GM21576 (cell line): ENCODE data around the gene NTN5.
"Not testable (repeated sequence)": the region's sequence is repeated elsewhere in the genome, so short reads cannot be mapped to it uniquely, and the experiment has no call there.

Source experiments
- ATAC-seq: cut with Tn5 transposase; IDR thresholded peaks from one replicate; pipeline ENCODE4 v1.9.1; 2021; ENCODE audit warnings: mild to moderate bottlenecking, moderate library complexity; ENCODE audit not compliant: unreplicated experiment

The NTN5 gene

DNA sequence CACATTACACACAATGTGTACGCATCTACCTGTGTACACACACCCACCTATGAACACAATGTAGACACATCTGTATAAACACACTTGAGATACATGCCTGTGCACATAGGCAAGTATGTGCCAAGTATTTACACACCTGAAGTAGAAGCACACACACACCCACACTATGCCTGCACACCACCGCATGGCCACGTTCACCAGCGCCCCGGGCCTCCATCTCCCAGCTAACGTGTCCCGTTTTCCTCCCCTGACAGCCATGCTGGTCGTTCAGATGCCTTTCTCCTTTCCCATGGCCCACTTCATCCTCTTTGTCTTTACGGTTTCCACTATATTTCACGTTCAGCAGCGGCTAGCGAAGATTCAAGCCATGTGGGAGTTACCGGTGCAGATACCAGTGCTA lies 29.9 kb upstream of the NTN5 start:
- ATAC-seq: no peak

DNA sequence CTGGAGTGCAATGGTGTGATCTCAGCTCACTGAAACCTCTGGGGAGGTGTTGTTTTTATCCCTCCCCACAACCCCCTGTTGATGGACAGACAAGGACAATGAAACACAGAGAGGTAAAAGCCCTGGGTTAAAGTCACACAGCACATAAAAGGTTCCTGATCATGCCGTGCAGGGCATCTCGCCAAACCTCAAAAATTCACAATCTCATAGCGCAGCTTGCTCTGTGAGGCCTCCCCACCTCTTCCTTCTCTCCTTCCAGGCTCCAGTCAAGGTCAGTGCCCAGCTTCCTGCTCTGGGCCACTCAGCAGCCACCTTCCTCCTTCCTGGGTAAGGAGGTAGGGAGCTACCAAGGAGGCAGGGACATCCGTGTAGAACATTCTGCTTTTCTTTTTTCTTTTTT lies 25.2 kb upstream of the NTN5 start:
- ATAC-seq: no peak

DNA sequence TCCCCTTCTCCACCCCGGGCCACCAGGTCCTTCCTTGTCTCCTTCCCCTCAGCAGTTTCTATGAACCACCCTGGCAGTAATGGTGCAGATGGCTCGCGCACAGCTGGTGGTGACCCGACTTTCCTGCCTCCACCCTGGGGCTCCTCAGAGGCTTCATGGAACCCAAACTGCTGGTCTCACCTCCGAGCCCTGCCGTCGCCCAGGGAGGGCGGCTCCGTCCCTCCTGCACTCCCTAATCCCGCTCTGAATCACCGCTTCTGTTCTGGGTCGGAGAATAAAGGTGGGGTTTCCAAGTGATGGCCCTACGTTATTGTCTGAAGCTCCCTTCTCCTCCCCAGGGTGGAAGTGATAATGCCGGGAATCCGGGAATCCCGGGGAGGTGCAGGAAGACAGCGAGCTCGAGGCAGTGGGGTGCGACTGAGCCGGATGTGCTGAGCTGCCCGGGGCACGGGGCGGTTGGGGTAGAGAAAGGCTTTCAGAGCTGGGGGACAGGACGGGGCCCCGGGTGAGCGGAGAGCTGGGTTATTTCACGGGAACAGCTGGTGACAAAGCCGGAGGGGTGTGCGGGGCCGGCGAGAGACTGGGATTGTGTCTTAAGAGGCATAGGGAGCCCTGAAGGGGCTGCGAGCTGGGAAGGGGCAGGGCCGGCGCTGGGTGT lies 23.7 kb upstream of the NTN5 start:
- ATAC-seq: no peak

DNA sequence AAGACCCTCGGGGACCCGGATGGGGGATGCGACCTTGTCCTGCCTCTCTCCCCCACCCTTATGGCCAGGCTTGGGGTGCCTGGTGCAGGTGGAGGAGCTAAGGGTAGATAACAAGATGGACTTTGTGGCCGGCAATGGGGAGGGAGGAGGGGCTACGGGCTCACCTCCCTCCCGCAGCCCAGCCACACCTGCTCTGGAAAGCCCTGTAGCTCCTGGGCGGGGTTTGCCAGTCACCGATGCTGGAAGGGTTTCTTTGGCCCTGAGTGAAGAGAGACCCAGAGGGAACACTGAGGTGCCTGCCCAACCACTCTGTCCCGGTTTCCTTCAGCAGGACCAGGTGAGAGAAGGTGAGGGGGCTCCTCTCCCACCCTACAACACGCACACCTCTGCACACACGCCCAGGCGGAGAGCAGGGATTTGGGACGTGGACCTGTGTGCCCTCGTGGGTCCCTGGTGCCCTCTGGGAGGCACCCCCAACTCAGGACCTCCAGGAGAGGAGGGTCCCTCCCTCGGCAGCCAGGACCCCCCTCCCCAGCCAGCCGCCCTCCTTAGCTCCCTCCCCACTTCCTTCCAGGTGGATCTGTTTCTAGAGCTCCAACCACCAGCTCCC lies 23.0 kb upstream of the NTN5 start, which contains the start of gene FUT2:
TSS of gene FUT2 (plus strand) at position 229 of the 610 bp plus-strand sequence. CDS start 6,986 bp downstream, outside the sequence.
- no peak for ATAC-seq

DNA sequence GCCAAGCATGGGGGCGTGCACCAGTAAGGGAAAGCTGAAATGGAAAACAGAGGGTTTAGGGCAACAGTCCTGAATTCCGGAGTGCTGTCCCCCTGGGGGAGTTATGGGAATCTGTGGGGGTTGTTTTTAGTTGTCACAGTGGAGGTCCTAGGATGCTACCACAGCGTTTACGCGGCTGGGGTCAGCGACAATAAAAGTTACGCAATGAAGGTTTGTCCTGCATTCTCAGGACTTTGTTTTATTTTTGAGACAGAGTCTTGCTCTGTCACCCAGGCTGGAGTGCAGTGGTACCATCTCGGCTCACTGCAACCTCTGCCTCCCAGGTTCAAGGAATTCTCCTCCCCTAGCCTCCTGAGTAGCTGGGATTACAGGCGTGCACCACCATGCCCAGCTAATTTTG lies 20.8 kb upstream of the NTN5 start:
- ATAC-seq: not testable (repeated sequence)

DNA sequence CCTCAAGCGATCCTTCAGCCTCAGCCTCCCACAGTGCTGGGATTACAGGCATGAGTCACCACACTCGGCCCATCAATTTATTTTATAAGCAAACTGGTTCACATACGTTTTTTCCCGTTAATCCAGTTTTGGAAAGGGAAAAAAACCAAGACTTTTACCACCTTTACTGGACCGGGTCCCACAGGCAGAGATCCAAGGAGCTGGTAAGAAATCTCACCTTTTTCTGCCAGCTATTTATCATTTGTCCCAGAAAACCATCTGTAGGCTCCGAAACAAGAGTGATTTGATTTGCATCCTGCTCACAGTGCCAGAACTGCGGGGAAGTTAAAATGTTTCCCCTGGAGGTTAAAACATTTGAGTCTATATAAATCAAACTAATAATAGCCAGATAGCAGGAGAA lies 16.6 kb upstream of the NTN5 start:
- ATAC-seq: no peak

DNA sequence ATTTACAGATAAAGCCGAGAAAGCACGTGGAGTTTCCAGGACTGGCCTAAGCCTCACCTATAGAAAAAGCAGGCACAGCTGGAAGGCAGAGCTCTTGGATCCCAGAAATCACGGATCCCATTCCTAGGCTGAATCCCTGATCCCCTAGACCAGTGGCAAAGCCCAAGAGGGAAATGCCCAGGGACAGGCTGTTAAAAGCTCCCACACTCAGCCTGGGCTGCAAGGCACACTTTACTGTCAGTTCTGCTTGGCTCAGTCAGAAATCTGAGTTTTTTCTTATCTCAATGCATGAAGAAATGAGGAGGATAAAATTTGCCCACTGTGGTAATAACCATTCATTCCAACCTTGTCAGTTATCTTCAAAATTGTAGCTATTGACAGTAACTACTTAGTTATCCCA lies 15.0 kb upstream of the NTN5 start:
- ATAC-seq: no peak

DNA sequence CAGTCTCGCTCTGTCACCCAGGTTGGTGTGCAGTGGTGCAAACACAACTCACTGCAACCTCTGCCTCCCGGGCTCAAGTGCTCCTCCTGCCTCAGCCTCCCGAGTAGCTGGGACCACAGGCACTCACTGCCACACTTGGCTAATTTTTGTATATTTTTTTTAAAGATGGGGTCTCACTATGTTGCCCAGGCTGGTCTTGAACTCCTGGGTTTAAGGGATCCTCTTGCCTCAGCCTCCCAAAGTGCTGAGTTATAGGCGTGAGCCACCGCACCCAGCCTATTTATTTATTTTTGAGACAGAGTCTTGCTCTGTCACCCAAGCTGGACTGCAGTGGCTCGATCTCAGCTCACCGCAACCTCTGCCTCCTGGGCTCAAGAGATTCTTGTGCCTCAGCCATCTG lies 13.8 kb upstream of the NTN5 start:
- not testable (repeated sequence) for ATAC-seq

DNA sequence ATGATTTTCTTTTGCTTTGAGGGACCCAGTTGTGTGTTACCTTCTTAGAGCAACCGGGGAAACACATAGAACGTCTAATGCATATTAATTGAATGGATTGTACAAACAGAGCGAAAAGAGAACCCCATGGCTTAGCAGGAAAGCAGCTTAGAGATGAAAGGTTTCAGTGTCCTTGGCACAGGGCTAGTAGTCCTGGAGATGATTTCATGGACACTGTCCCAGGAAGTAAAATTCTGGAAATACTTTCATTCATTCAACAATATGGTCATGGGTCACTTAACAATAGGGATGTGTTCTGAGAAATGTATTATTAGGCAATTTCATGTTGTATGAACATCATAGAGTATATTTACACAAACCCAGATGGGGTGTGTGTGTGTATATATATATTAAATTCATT lies 13.3 kb upstream of the NTN5 start:
- no peak for ATAC-seq

DNA sequence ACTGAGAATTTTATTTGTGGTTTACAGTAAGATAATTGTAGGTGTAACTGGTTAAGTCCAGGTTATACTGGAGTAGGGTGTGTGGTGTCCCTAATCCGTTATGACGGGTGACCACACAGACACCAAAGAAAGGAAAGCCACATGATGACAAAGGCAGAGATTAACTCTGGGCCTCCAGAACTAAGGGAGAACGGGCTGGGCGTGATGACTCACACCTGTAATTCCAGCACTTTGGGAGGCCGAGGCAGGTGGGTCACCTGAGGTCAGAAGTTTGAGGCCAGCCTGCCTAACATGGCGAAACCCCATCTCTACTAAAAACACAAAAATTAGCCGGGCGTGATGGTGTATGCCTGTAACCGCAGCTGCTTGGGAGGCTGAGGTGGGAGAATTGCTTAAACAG lies 12.8 kb upstream of the NTN5 start:
- no peak for ATAC-seq

DNA sequence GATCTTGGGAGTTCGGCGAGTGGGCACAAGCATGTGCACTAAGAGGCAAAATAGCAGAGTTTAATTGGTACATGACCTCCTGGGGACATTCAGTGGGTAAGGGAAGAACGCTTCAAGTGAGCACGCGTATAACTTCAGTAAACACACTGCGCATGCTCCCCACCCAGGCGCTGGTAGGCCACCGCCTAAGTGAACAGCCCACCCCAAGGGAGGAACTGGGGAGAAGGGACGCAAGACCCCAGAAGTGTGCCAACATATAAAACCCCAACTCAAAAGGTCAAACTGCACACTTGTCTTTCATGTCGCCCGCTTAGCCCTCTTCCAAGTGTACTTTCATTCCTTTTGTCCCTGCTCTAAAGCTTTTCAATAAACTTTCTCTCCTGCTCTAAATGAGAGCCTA lies 10.5 kb upstream of the NTN5 start:
- ATAC-seq: no peak

DNA sequence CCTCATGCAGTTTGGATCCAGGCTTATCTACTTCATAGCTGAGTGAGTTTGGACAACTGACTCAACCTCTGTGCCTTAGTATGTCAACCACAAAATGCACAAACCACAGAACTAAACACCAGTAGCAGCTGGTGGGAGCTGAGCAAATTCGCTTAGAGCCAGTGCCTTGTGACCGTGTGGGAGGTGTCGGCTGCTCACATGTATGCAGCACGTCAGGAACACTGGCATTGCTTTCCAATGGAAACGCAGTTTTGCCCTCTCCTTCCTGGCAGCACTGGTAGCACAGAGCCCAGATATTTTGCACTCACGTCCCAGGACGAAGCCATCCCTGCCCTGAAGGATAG lies 8.3 kb upstream of the NTN5 start:
- ATAC-seq: no peak

DNA sequence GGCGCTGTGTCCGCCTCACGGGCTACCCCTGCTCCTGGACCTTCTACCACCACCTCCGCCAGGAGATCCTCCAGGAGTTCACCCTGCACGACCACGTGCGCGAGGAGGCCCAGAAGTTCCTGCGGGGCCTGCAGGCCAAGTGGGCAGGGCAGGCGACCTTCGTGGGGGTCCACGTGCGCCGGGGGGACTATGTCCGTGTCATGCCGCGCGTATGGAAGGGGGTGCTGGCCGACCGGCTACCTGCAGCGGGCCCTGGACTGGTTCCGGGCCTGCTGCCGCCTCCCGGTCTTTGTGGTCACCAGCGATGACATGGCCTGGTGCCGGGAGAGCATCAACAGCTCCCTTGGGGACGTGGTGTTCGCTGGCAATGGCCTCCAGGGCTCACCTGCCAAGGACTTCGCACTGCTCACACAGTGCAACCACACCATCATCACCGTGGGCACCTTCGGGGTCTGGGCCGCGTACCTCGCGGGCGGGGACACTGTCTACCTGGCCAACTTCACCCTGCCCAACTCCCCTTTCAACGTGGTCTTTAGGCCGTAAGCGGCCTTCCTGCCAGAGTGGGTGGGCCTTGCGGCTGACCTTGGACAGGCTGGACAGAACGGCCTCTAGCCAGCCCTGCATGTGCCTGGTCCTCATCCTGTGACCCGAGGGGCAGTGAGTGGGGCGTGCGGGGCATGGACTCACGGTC lies 7.8 kb upstream of the NTN5 start:
- no peak for ATAC-seq

DNA sequence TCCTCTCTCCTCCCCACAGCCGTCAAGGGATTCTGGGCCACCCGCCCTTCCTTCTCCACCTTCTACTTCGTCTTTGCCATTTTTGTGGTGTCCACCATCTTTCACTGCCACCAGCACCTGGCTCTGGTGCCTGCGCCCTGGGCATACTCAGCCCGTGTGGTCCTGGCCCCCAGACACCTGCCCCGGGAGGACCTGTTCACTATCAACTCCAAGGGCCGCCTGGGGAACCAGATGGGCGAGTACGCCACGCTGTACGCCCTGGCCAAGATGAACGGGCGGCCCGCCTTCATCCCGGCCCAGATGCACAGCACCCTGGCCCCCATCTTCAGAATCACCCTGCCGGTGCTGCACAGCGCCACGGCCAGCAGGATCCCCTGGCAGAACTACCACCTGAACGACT lies 7.2 kb upstream of the NTN5 start:
- not testable (repeated sequence) for ATAC-seq

DNA sequence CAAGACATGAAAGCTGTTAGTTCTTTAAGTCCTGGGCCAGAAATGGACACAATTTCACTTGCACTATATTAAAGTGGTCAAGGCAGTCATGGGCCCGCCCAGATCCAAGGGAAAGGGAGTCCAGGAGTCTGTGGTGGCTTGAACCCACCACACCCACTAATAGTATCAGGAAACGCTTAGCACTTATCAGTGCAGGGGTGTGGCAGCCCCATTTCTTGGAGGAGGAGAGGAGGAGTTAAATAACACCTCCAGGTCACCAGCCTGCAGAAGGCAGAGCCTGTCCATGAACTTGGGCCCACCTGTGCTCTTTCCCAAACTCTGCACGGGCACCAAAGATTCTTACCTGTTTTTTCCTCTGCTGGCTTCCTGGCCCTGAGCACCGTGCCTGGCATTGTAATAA lies 5.4 kb upstream of the NTN5 start:
- ATAC-seq: no peak

DNA sequence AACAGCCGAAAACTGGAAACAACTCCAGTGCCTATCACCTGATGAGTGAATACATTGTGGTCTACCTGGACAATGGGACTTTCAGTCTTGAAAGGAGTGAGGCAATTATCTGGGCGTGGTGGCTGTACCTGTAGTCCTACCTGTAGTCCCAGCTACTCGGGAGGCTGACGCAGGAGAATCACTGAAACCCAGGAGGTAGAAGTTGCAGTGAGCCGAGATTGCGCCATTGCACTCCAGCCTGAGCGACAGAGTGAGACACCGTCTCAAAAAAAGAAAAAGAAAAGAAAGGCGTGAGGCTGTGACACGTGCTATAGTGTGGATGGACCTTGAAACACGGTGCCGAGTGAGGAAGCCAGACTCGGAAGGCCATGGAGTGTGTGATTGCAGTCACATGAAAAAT lies 4.1 kb upstream of the NTN5 start:
- no peak for ATAC-seq

DNA sequence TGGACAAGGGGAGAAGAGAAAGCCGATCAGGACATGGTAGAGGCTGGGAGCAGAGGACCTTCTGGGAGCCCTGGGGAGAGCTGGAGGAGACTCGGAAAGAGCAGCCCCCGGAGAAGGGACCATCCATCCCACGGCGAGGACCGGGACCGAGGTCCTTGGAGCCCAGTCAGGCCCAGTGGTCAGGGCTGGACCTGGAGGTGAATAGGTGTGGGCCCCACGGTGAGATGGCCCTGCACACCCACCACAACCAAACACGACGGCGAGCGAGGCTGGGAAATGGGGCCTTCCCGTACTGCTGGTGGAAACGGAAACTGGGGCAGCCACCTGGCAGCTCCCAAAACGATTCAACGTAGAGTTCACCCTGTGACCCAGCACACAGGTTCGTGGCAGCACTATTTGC lies 3.7 kb upstream of the NTN5 start:
- ATAC-seq: no peak

DNA sequence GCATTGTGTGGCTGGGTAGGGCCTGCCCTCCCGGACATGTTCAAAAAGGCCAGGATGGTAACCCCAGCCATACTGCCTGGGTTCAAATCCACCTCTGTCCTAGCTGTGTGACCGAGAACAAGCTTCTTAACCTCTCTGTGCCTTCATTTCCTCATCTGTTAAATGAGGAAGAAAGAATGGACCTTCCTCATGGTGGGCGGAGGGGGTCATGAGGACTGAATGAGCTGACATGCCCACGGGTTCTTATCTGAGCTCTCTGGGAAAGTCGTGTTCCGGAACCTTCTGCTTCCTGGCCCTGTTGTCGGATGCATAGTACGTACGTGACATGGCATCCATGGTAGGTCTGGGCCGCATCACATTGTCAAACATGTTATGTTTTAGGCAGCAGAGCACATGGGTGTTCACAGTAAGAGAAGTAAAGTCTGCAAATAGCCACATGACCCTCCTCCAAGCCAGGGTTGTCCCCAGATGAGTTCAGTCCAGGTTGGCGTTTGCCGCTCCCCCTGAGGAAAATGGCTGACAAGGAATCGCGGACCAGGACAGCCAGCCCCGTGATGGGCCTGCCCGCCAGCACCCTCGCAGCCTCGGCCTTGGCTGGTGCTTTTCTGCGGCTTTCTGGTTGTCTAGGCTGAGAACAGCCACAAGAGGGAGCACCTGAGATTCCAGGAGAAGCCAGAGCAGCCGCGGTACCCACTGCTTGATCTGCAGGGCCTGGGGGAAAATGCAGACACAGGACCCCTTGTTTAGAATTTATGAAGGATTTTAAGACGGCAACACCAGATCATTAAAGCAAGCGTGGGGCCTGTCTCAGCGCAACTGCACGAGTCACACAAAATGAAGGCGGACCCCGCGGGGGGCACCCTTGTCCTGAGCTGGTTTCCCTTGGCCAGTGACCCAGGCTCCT lies 2.4 kb upstream of the NTN5 start:
- ATAC-seq: no peak

DNA sequence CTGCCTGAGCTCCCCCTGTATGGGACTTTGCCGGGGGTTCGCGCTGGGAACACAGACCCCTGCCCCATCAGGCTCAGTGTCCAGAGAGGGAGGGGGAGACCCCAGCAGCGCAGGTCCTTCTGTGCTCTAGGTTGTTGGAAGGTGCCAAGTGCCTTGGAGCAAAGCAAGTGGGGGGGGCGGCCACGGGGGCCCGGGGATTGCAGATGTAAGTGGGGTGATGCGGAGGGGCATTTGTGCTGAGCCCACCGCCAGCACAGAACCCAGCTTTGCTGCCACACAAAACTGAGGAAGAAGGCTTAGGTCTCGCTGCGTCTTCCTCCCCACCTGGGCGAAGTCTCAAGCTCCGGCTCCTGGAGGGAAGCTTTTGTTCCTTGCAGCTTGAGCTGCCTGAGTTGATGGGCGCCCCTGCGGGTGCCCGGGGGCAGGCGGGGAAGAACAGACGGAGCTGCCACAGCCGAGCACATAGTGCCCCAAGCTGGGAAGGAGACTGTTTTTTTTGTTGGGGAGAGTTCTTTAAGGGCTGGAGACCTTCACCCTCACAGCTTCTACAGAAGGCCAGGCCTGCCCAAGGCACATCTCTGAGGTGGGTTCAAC lies 1.5 kb upstream of the NTN5 start:
- no peak for ATAC-seq

DNA sequence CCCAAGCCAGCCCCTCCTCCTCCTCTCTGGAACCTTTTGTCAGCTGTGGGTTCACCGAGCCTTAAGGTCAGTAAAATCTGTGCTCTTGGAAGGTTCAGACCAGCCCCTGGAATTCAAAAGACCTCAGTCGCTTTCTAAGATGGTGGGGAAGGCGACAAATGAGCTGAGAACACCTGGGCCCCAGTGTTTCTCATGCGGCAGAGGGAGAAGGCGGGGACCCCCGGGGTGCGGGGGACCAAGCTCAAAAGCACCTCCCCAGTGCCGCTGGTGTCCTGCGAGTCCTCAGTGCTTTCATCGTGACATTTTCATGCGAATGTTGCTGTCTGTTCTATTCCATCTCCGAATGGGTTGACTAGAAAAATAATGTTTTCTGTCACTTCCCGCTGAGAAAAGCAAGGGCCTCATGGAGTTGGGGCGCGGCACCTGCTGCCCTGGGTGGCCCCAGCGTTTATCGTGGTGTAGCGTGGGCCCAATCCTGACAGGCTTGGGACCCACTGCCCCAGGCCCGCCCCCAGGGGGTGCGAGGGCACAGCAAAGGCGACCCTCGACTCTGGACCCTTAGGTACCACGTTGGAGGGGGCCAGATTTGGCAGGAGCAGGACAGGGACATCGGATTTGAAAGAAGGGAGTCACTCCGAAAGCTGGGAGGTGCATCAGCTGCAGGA lies 751 bp upstream of the NTN5 start:
- ATAC-seq: no peak
